H9 (cell line): ENCODE data around the gene FAM114A1. TPM values are rescaled to one million over a fixed set of nuclear protein-coding genes. Genes with fewer than 3 reads are reported as not detected.

Experiments
- DNase-seq: peaks from one replicate; pipeline ENCODE4 v3.0.0-alpha.2; 2017
- H2AFZ ChIP-seq: one replicate; pipeline ENCODE4 v1.6.1; 2013; ENCODE audit warnings: mild to moderate bottlenecking, low read length, control low read depth, moderate library complexity
- H2AK5ac ChIP-seq: 2 replicates; pipeline ENCODE4 v1.6.1; 2013; ENCODE audit warnings: low read length, control low read depth, mixed read lengths; ENCODE audit not compliant: insufficient read length
- H2BK120ac ChIP-seq: one replicate; pipeline ENCODE4 v1.6.1; 2013; ENCODE audit warnings: low read depth, mild to moderate bottlenecking, low read length, control low read depth, inconsistent platforms; ENCODE audit not compliant: poor library complexity, severe bottlenecking
- H2BK12ac ChIP-seq: 2 replicates; pipeline ENCODE4 v1.6.1; 2013; ENCODE audit warnings: low read length, control low read depth, mixed read lengths, low read depth; ENCODE audit not compliant: insufficient read length
- H2BK15ac ChIP-seq: 2 replicates; pipeline ENCODE4 v1.6.1; 2013; ENCODE audit warnings: low read depth, low read length, control low read depth
- H2BK20ac ChIP-seq: one replicate; pipeline ENCODE4 v1.6.1; 2013; ENCODE audit warnings: low read depth, mild to moderate bottlenecking, low read length, control low read depth, inconsistent platforms; ENCODE audit not compliant: poor library complexity, severe bottlenecking
- H2BK5ac ChIP-seq: 2 replicates; pipeline ENCODE4 v1.6.1; 2013; ENCODE audit warnings: low read length, control low read depth, mixed read lengths; ENCODE audit not compliant: insufficient read length
- H3K14ac ChIP-seq: 2 replicates; pipeline ENCODE4 v1.6.1; 2013; ENCODE audit warnings: low read length, control low read depth; ENCODE audit not compliant: insufficient read depth
- H3K18ac ChIP-seq: 2 replicates; pipeline ENCODE4 v1.6.1; 2013; ENCODE audit warnings: low read depth, mild to moderate bottlenecking, mixed read lengths, low read length, control low read depth; ENCODE audit not compliant: insufficient read length
- H3K23ac ChIP-seq: 2 replicates; pipeline ENCODE4 v1.6.1; 2013; ENCODE audit warnings: low read length, control low read depth, mixed read lengths, low read depth; ENCODE audit not compliant: insufficient read length
- H3K23me2 ChIP-seq: 2 replicates; pipeline ENCODE4 v1.6.1; 2013; ENCODE audit warnings: low read depth, mild to moderate bottlenecking, mixed read lengths, low read length, control low read depth; ENCODE audit not compliant: insufficient read length, poor library complexity, severe bottlenecking
- H3K27ac ChIP-seq: 2 replicates; pipeline ENCODE4 v1.5.1; 2013; ENCODE audit warnings: low read length, control low read depth, mixed read lengths, low read depth; ENCODE audit not compliant: insufficient read length
- H3K27me3 ChIP-seq: 2 replicates; pipeline ENCODE4 v1.6.1; 2013; ENCODE audit warnings: low read length, control low read depth, inconsistent platforms; ENCODE audit not compliant: insufficient read depth
- H3K4ac ChIP-seq: 2 replicates; pipeline ENCODE4 v1.6.1; 2013; ENCODE audit warnings: low read depth, mild to moderate bottlenecking, control low read depth, inconsistent platforms, low read length, moderate library complexity
- H3K4me1 ChIP-seq: 2 replicates; pipeline ENCODE4 v1.6.1; 2013; ENCODE audit warnings: low read length, control low read depth, inconsistent platforms; ENCODE audit not compliant: insufficient read depth
- H3K4me2 ChIP-seq: 2 replicates; pipeline ENCODE4 v1.6.1; 2013; ENCODE audit warnings: low read length, control low read depth, mixed read lengths; ENCODE audit not compliant: insufficient read length, insufficient read depth
- H3K56ac ChIP-seq: 2 replicates; pipeline ENCODE4 v1.6.1; 2013; ENCODE audit warnings: low read depth, mild to moderate bottlenecking, mixed read lengths, low read length, control low read depth; ENCODE audit not compliant: insufficient read length
- H3K79me1 ChIP-seq: 2 replicates; pipeline ENCODE4 v1.6.1; 2013; ENCODE audit warnings: low read depth, mild to moderate bottlenecking, moderate library complexity, low read length, control low read depth, inconsistent platforms; ENCODE audit not compliant: insufficient read depth, poor library complexity, severe bottlenecking
- H3K79me2 ChIP-seq: 2 replicates; pipeline ENCODE4 v1.6.1; 2013; ENCODE audit warnings: low read length, control low read depth, inconsistent platforms; ENCODE audit not compliant: insufficient read depth
- H3K9ac ChIP-seq: 2 replicates; pipeline ENCODE4 v1.6.1; 2013; ENCODE audit warnings: low read length, control low read depth, mixed read lengths; ENCODE audit not compliant: insufficient read length; ENCODE audit errors: extremely low read depth
- H3K9me3 ChIP-seq: one replicate; pipeline ENCODE4 v1.6.1; 2013; ENCODE audit warnings: low read depth, low read length, inconsistent platforms; ENCODE audit not compliant: control insufficient read depth
- H3T11ph ChIP-seq: one replicate; pipeline ENCODE4 v1.6.1; 2013; ENCODE audit warnings: mild to moderate bottlenecking, low read length, control low read depth, inconsistent platforms
- H4K20me1 ChIP-seq: one replicate; pipeline ENCODE4 v1.6.1; 2013; ENCODE audit not compliant: control insufficient read depth, insufficient read length, insufficient read depth
- H4K5ac ChIP-seq: 2 replicates; pipeline ENCODE4 v1.6.1; 2013; ENCODE audit warnings: low read depth, mild to moderate bottlenecking, mixed read lengths, low read length, control low read depth; ENCODE audit not compliant: insufficient read length
- H4K8ac ChIP-seq: replicated peaks from 2 replicates; pipeline ENCODE4 v1.6.1; 2013; ENCODE audit warnings: low read length, control low read depth, mixed read lengths, low read depth; ENCODE audit not compliant: insufficient read length
- H4K91ac ChIP-seq: 2 replicates; pipeline ENCODE4 v1.6.1; 2013; ENCODE audit warnings: low read depth, mild to moderate bottlenecking, moderate library complexity, mixed read lengths, low read length, control low read depth; ENCODE audit not compliant: insufficient read length
- H3K27ac Mint-ChIP-seq, 3 experiments: 2 replicates in 2 of 3; 3 replicates in 1 of 3; pipeline ENCODE4 v1.8.0; 2020 to 2021; ENCODE audit warnings: mixed read lengths in 3 of 3, mild to moderate bottlenecking in 1 of 3, moderate library complexity in 1 of 3
- H3K27me3 Mint-ChIP-seq: 2 replicates; pipeline ENCODE4 v1.8.0; 2021; ENCODE audit warnings: low read depth, mild to moderate bottlenecking, moderate library complexity, mixed read lengths
- H3K36me3 Mint-ChIP-seq, 3 experiments: 2 replicates in 2 of 3; 3 replicates in 1 of 3; pipeline ENCODE4 v1.8.0; 2020 to 2021; ENCODE audit warnings: low read depth in 3 of 3, mixed read lengths in 3 of 3; ENCODE audit not compliant: insufficient read depth in 1 of 3
- H3K4me1 Mint-ChIP-seq, 2 experiments: 2 replicates each; pipeline ENCODE4 v1.8.0; 2020; ENCODE audit warnings: mixed read lengths in 2 of 2
- H3K4me3 Mint-ChIP-seq, 2 experiments: 2 replicates in 1 of 2; 3 replicates in 1 of 2; pipeline ENCODE4 v1.8.0; 2020 to 2021; ENCODE audit warnings: mild to moderate bottlenecking in 2 of 2, mixed read lengths in 2 of 2, moderate library complexity in 1 of 2
- H3K9me3 Mint-ChIP-seq, 2 experiments: 2 replicates in 1 of 2; 3 replicates in 1 of 2; pipeline ENCODE4 v1.8.0; 2020; ENCODE audit warnings: mild to moderate bottlenecking in 2 of 2, mixed read lengths in 2 of 2, moderate library complexity in 1 of 2
- WGBS: extraction: QIAGEN DNeasy Blood & Tissue Kit; methylation state at CpG from one replicate; pipeline ENCODE4 v1.1.7; 2013; ENCODE audit warnings: missing lambda C conversion rate, low lambda C conversion rate, mixed read lengths; ENCODE audit not compliant: insufficient read length; ENCODE audit errors: extremely low coverage; 5-methylcytosine and 5-hydroxymethylcytosine counted together
- total RNA-seq: library from RNA; stranded (reverse); gene quantifications from 2 replicates; pipeline ENCODE4 v1.2.1, GENCODE V29; 2021
- TF ChIP-seq, protein P1 (sequence below): fragments of 200-600 bp; sonication (generic); conservative IDR thresholded peaks from 3 replicates; pipeline ENCODE4 v1.8.0; 2021; ENCODE audit warnings: antibody characterized with exemption, mild to moderate bottlenecking

The FAM114A1 gene
- total RNA-seq, 1 experiment from 2014 or later: 9.9 TPM

DNA sequence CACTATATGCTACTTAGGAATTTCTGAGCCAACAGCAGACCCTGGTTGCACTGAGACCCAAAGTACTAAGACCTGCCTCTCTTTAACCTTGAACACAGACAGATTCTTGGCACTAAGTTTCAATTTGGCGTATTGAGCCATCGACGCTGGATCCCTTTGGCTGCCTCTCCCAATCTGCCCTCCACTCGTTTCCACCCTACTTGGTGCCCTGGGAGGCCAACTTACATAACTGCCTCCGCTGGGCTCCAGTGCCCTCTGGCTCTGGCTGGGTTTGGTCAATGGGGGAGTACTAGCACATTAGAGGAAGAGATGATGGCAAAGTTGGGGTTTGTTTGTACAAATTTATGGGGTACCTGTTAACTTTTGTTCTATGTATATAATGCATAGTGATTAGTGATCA is 101.1 kb downstream of the FAM114A1 start:
- TF ChIP-seq, protein P1, sequence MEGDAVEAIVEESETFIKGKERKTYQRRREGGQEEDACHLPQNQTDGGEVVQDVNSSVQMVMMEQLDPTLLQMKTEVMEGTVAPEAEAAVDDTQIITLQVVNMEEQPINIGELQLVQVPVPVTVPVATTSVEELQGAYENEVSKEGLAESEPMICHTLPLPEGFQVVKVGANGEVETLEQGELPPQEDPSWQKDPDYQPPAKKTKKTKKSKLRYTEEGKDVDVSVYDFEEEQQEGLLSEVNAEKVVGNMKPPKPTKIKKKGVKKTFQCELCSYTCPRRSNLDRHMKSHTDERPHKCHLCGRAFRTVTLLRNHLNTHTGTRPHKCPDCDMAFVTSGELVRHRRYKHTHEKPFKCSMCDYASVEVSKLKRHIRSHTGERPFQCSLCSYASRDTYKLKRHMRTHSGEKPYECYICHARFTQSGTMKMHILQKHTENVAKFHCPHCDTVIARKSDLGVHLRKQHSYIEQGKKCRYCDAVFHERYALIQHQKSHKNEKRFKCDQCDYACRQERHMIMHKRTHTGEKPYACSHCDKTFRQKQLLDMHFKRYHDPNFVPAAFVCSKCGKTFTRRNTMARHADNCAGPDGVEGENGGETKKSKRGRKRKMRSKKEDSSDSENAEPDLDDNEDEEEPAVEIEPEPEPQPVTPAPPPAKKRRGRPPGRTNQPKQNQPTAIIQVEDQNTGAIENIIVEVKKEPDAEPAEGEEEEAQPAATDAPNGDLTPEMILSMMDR: no peak

More for the DNA sequence above, 101.1 kb downstream of the FAM114A1 start:
- no peak for DNase-seq
- Histone ChIP-seq H3K23ac (no peak overlapping the region), H3K4ac (no peak overlapping the region), H4K91ac (no peak overlapping the region), H4K5ac (no peak overlapping the region), H3K4me2 (no peak overlapping the region), H4K8ac (no peak overlapping the region), H3K23me2 (no peaks in the 10 kb centered on the region), H3K79me2 (no peaks in the 10 kb centered on the region), H2BK15ac (no peak overlapping the region), H3K4me1 (peaks cover 2% of the 10 kb centered on the region; the same call in 1 of the 2 replicates), H3K27me3 (no peaks in the 10 kb centered on the region), H3T11ph (no peak overlapping the region), H3K18ac (no peak overlapping the region), H3K14ac (no peak overlapping the region), H2BK120ac (no peak overlapping the region), H2BK5ac (no peak overlapping the region), H4K20me1 (no peaks in the 10 kb centered on the region), H3K56ac (no peak overlapping the region), H2AK5ac (no peak overlapping the region), H3K9ac (no peak overlapping the region), H3K79me1 (no peaks in the 10 kb centered on the region), H2BK20ac (no peak overlapping the region), H2AFZ (no peak overlapping the region), H3K9me3 (no peaks in the 10 kb centered on the region), H3K27ac (no peak overlapping the region), H2BK12ac (no peak overlapping the region)
- Mint-ChIP-seq H3K9me3 (no peaks in the 10 kb centered on the region; a peak in 1 of 5 replicates), H3K27me3 (no peaks in the 10 kb centered on the region; the same call in 1 of the 2 replicates), H3K36me3 (no peaks in the 10 kb centered on the region), H3K4me1 (peaks cover 0 to 5% of the 10 kb centered on the region in 2 experiments; a peak in 2 of 4 replicates), H3K4me3 (no peak overlapping the region), H3K27ac (no peak overlapping the region)
- no CpG with 5 or more reads among the region's 5 CpGs for WGBS
